ENCODE measurements around the gene KIR2DL3. TPM values are rescaled to one million over a fixed set of nuclear protein-coding genes. Genes with fewer than 3 reads are reported as not detected.

The KIR2DL3 gene
- total and polyA plus RNA-seq, 2 of the 4 experiments (the other 2 are of a cell fraction), result not detected

DNA sequence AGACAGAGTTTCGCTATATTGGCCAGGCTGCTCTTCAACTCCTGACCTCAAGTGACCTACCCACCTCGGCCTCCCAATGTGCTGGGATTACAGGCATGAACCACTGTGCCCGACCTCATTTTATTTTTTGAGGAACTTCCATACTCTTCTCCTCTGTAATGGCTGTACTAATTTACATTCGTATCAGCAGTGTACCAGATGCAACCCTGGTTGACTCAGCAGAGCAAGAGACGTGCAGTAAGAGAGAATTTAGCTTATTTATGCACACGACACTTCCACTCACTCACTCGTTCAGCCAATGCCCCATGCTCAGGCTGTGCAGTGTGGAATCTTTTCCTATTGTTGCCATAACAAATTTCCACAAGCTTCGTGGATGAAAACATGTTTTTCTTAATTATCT is 7.1 kb upstream of the KIR2DL3 start:
- no peak overlapping the region for H3K4me2 ChIP-seq (ENCODE audit: low read depth, low read length)
- no peak overlapping the region for H2BK20ac ChIP-seq (ENCODE audit: low read depth, low read length)
- BruUV-seq (replicated peaks), result no TSS peak
- CTCF ChIA-PET, result no interaction called here
- no peaks in the 10 kb centered on the region for H3K4me1 ChIP-seq (ENCODE audit: control insufficient read depth, insufficient read depth, low read length)
- no peak overlapping the region for H3K9ac ChIP-seq (ENCODE audit: low read depth, low read length)
- no peak overlapping the region for H2AFZ ChIP-seq (replicated peaks; ENCODE audit: low read length, poor library complexity)
- H3K14ac ChIP-seq (replicated peaks; ENCODE audit: low read depth, low read length), result no peak overlapping the region
- ATAC-seq (ENCODE audit: low read depth) (no peak), DNase-seq (no peak)
- H4K5ac ChIP-seq (ENCODE audit: low read depth, low read length), result no peak overlapping the region
- H3K27ac ChIP-seq (ENCODE audit: insufficient read depth, low read length), result no peak overlapping the region
- H3K23ac ChIP-seq (ENCODE audit: low read depth, low read length), result no peak overlapping the region
- H3K27me3 ChIP-seq (ENCODE audit: control insufficient read depth, insufficient read depth, low read length), result no peaks in the 10 kb centered on the region
- H3K79me1 ChIP-seq (ENCODE audit: low read depth in 1 of 2, low read length in 2 of 2), result no peaks in the 10 kb centered on the region
- H3K9me3 ChIP-seq (ENCODE audit: control insufficient read depth, insufficient read depth, low read length), result peaks cover 25% of the 10 kb centered on the region
- H3K56ac ChIP-seq (ENCODE audit: extremely low read depth, insufficient read depth, low read length), result no peak overlapping the region
- no peak overlapping the region for H2BK5ac ChIP-seq (ENCODE audit: low read depth, low read length, poor library complexity, severe bottlenecking)
- H2BK120ac ChIP-seq (ENCODE audit: low read depth, low read length), result no peak overlapping the region
- no peaks in the 10 kb centered on the region for H4K20me1 ChIP-seq (ENCODE audit: insufficient read depth, low read length)
- 20% methylated on average over 1 of the region's 8 CpGs; no CpG with 5 or more reads in 1 of the 2 experiments for WGBS, 2 experiments (ENCODE audit: extremely low coverage in 2 of 2, insufficient read length in 1 of 2)
- in situ Hi-C loops (cut with MboI; ENCODE audit: low sequenced_read_pairs), result no loop called here
- H3K4me3 ChIP-seq (ENCODE audit: insufficient read depth, low read depth, low read length), result no peak overlapping the region
- no peak overlapping the region for H2AK5ac ChIP-seq (ENCODE audit: low read depth, low read length)
- H3K18ac ChIP-seq (ENCODE audit: low read depth, low read length), result no peak overlapping the region
- POLR2A ChIA-PET (ENCODE audit: unreplicated experiment), result no interaction called here
- intact Hi-C loops (cut with micrococcal nuclease), result no loop called here
- dilution Hi-C loops (cut with HindIII; ENCODE audit: low sequenced_read_pairs, unreplicated experiment), result no loop called here
- no peaks in the 10 kb centered on the region for H3K9me1 ChIP-seq (ENCODE audit: insufficient read depth, low read length)
- no peak overlapping the region for H4K91ac ChIP-seq (ENCODE audit: insufficient read depth, low read depth, low read length)
- no peak overlapping the region for H2BK15ac ChIP-seq (ENCODE audit: low read depth, low read length)
- no peak overlapping the region for H2AK9ac ChIP-seq (replicated peaks; ENCODE audit: low read depth, low read length, poor library complexity)
- no peak overlapping the region for H3K4ac ChIP-seq (ENCODE audit: low read depth, low read length)
- no peak overlapping the region for H4K8ac ChIP-seq (ENCODE audit: low read depth in 2 of 2, low read length in 2 of 2)
- H3K36me3 ChIP-seq (ENCODE audit: control insufficient read depth, insufficient read depth, low read length), result no peaks in the 10 kb centered on the region
- TF ChIP-seq, protein P1, sequence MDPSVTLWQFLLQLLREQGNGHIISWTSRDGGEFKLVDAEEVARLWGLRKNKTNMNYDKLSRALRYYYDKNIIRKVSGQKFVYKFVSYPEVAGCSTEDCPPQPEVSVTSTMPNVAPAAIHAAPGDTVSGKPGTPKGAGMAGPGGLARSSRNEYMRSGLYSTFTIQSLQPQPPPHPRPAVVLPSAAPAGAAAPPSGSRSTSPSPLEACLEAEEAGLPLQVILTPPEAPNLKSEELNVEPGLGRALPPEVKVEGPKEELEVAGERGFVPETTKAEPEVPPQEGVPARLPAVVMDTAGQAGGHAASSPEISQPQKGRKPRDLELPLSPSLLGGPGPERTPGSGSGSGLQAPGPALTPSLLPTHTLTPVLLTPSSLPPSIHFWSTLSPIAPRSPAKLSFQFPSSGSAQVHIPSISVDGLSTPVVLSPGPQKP (IDR thresholded peaks at IDR 0.05; ENCODE audit: borderline replicate concordance, low read depth, low read length), result no peak
- TF ChIP-seq POLR2A (IDR thresholded peaks at IDR 0.05; ENCODE audit: low read depth, low read length) (no peak), CHD1 (IDR thresholded peaks at IDR 0.05; ENCODE audit: low read depth, low read length) (no peak), RFX5 (IDR thresholded peaks at IDR 0.05; ENCODE audit: low read depth, low read length) (no peak), SMC3 (IDR thresholded peaks at IDR 0.05; ENCODE audit: low read depth, low read length) (no peak), RAD21 (IDR thresholded peaks at IDR 0.05; ENCODE audit: low read length) (no peak), BHLHE40 (IDR thresholded peaks at IDR 0.05; ENCODE audit: low read depth, low read length) (no peak), CEBPB (IDR thresholded peaks at IDR 0.05; ENCODE audit: low read depth, low read length) (no peak), MAFK (IDR thresholded peaks at IDR 0.05; ENCODE audit: low read depth, low read length) (no peak), MXI1 (IDR thresholded peaks at IDR 0.05; ENCODE audit: borderline replicate concordance, low read depth, low read length) (no peak), FOS (IDR thresholded peaks at IDR 0.05; ENCODE audit: low read depth, low read length) (no peak), MAZ (IDR thresholded peaks at IDR 0.05; ENCODE audit: borderline replicate concordance, low read depth, low read length) (no peak), NFE2L2 (IDR thresholded peaks at IDR 0.05; ENCODE audit: low read depth, low read length) (no peak), RCOR1 (IDR thresholded peaks at IDR 0.05; ENCODE audit: insufficient replicate concordance, low read length) (no peak)
- TF ChIP-seq, protein P2, sequence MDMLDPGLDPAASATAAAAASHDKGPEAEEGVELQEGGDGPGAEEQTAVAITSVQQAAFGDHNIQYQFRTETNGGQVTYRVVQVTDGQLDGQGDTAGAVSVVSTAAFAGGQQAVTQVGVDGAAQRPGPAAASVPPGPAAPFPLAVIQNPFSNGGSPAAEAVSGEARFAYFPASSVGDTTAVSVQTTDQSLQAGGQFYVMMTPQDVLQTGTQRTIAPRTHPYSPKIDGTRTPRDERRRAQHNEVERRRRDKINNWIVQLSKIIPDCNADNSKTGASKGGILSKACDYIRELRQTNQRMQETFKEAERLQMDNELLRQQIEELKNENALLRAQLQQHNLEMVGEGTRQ (IDR thresholded peaks at IDR 0.05; ENCODE audit: low read depth, low read length), result no peak
- TF ChIP-seq, protein P3, sequence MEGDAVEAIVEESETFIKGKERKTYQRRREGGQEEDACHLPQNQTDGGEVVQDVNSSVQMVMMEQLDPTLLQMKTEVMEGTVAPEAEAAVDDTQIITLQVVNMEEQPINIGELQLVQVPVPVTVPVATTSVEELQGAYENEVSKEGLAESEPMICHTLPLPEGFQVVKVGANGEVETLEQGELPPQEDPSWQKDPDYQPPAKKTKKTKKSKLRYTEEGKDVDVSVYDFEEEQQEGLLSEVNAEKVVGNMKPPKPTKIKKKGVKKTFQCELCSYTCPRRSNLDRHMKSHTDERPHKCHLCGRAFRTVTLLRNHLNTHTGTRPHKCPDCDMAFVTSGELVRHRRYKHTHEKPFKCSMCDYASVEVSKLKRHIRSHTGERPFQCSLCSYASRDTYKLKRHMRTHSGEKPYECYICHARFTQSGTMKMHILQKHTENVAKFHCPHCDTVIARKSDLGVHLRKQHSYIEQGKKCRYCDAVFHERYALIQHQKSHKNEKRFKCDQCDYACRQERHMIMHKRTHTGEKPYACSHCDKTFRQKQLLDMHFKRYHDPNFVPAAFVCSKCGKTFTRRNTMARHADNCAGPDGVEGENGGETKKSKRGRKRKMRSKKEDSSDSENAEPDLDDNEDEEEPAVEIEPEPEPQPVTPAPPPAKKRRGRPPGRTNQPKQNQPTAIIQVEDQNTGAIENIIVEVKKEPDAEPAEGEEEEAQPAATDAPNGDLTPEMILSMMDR (conservative IDR thresholded peaks at IDR 0.05; ENCODE audit: low read depth, low read length), result no peak
